ENCODE data around the gene CEMIP.

DNA sequence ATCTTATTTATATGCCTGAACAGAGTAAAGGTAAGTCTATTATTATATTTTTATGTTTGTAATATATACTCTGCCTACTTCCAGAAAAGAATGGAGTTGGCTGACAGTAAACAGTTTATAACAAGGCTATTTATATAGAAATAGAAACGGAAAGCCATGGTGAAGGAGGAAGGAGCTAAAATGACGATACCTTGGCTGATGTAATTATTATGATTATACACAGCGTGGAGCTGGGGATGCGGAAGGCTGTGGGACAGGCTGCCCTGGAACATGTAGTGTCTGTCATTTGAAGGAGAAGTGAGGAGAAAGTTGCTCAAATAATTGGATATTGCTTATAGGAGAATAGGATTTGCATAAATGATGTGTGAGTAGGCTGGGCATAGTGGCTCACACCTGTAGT is 37.8 kb downstream of the CEMIP start:
- TF ChIP-seq POLR2AphosphoS5 (IDR thresholded peaks at IDR 0.05) (no peak), POLR2A (IDR thresholded peaks at IDR 0.05) (no peak)

All from breast epithelium (tissue), 3 donors.